OCI-LY7 (cell line): ENCODE data around the gene MOBP.

Experiments used
- EZH2phosphoT487 ChIP-seq: fragments of 200-600 bp; sonication (generic); IDR thresholded peaks from 2 replicates; pipeline ENCODE4 v1.6.1; 2018; ENCODE audit warnings: low read depth, borderline replicate concordance, mild to moderate bottlenecking, mixed run types, antibody characterized with exemption, low read length, moderate library complexity, mixed read lengths
- TF ChIP-seq, protein P1 (sequence below): fragments of 200-600 bp; sonication (generic); conservative IDR thresholded peaks from 2 replicates; pipeline ENCODE4 v1.5.1; 2014; ENCODE audit warnings: mild to moderate bottlenecking, antibody characterized with exemption, low read length, moderate library complexity, mixed read lengths

- TF ChIP-seq, protein P1, sequence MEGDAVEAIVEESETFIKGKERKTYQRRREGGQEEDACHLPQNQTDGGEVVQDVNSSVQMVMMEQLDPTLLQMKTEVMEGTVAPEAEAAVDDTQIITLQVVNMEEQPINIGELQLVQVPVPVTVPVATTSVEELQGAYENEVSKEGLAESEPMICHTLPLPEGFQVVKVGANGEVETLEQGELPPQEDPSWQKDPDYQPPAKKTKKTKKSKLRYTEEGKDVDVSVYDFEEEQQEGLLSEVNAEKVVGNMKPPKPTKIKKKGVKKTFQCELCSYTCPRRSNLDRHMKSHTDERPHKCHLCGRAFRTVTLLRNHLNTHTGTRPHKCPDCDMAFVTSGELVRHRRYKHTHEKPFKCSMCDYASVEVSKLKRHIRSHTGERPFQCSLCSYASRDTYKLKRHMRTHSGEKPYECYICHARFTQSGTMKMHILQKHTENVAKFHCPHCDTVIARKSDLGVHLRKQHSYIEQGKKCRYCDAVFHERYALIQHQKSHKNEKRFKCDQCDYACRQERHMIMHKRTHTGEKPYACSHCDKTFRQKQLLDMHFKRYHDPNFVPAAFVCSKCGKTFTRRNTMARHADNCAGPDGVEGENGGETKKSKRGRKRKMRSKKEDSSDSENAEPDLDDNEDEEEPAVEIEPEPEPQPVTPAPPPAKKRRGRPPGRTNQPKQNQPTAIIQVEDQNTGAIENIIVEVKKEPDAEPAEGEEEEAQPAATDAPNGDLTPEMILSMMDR, result no peak
- no peak for TF ChIP-seq EZH2phosphoT487
These were observed 44.0 kb upstream of the MOBP start for GRCh38 chr3:39423436-39423970.
